H9 (cell line): ENCODE results near the gene SPRN. TPM values are rescaled to one million over a fixed set of nuclear protein-coding genes. Genes with fewer than 3 reads are reported as not detected.

Experiments used
- DNase-seq: peaks from one replicate; pipeline ENCODE4 v3.0.0-alpha.2; 2017
- H2AFZ ChIP-seq: one replicate; pipeline ENCODE4 v1.6.1; 2013; ENCODE audit warnings: mild to moderate bottlenecking, low read length, control low read depth, moderate library complexity
- H2AK5ac ChIP-seq: 2 replicates; pipeline ENCODE4 v1.6.1; 2013; ENCODE audit warnings: low read length, control low read depth, mixed read lengths; ENCODE audit not compliant: insufficient read length
- H2BK120ac ChIP-seq: one replicate; pipeline ENCODE4 v1.6.1; 2013; ENCODE audit warnings: low read depth, mild to moderate bottlenecking, low read length, control low read depth, inconsistent platforms; ENCODE audit not compliant: poor library complexity, severe bottlenecking
- H2BK12ac ChIP-seq: 2 replicates; pipeline ENCODE4 v1.6.1; 2013; ENCODE audit warnings: low read length, control low read depth, mixed read lengths, low read depth; ENCODE audit not compliant: insufficient read length
- H2BK15ac ChIP-seq: 2 replicates; pipeline ENCODE4 v1.6.1; 2013; ENCODE audit warnings: low read depth, low read length, control low read depth
- H2BK20ac ChIP-seq: one replicate; pipeline ENCODE4 v1.6.1; 2013; ENCODE audit warnings: low read depth, mild to moderate bottlenecking, low read length, control low read depth, inconsistent platforms; ENCODE audit not compliant: poor library complexity, severe bottlenecking
- H2BK5ac ChIP-seq: 2 replicates; pipeline ENCODE4 v1.6.1; 2013; ENCODE audit warnings: low read length, control low read depth, mixed read lengths; ENCODE audit not compliant: insufficient read length
- H3K14ac ChIP-seq: 2 replicates; pipeline ENCODE4 v1.6.1; 2013; ENCODE audit warnings: low read length, control low read depth; ENCODE audit not compliant: insufficient read depth
- H3K18ac ChIP-seq: 2 replicates; pipeline ENCODE4 v1.6.1; 2013; ENCODE audit warnings: low read depth, mild to moderate bottlenecking, mixed read lengths, low read length, control low read depth; ENCODE audit not compliant: insufficient read length
- H3K23ac ChIP-seq: 2 replicates; pipeline ENCODE4 v1.6.1; 2013; ENCODE audit warnings: low read length, control low read depth, mixed read lengths, low read depth; ENCODE audit not compliant: insufficient read length
- H3K23me2 ChIP-seq: 2 replicates; pipeline ENCODE4 v1.6.1; 2013; ENCODE audit warnings: low read depth, mild to moderate bottlenecking, mixed read lengths, low read length, control low read depth; ENCODE audit not compliant: insufficient read length, poor library complexity, severe bottlenecking
- H3K27ac ChIP-seq: 2 replicates; pipeline ENCODE4 v1.5.1; 2013; ENCODE audit warnings: low read length, control low read depth, mixed read lengths, low read depth; ENCODE audit not compliant: insufficient read length
- H3K27me3 ChIP-seq: 2 replicates; pipeline ENCODE4 v1.6.1; 2013; ENCODE audit warnings: low read length, control low read depth, inconsistent platforms; ENCODE audit not compliant: insufficient read depth
- H3K4ac ChIP-seq: 2 replicates; pipeline ENCODE4 v1.6.1; 2013; ENCODE audit warnings: low read depth, mild to moderate bottlenecking, control low read depth, inconsistent platforms, low read length, moderate library complexity
- H3K4me1 ChIP-seq: 2 replicates; pipeline ENCODE4 v1.6.1; 2013; ENCODE audit warnings: low read length, control low read depth, inconsistent platforms; ENCODE audit not compliant: insufficient read depth
- H3K4me2 ChIP-seq: 2 replicates; pipeline ENCODE4 v1.6.1; 2013; ENCODE audit warnings: low read length, control low read depth, mixed read lengths; ENCODE audit not compliant: insufficient read length, insufficient read depth
- H3K56ac ChIP-seq: 2 replicates; pipeline ENCODE4 v1.6.1; 2013; ENCODE audit warnings: low read depth, mild to moderate bottlenecking, mixed read lengths, low read length, control low read depth; ENCODE audit not compliant: insufficient read length
- H3K79me1 ChIP-seq: 2 replicates; pipeline ENCODE4 v1.6.1; 2013; ENCODE audit warnings: low read depth, mild to moderate bottlenecking, moderate library complexity, low read length, control low read depth, inconsistent platforms; ENCODE audit not compliant: insufficient read depth, poor library complexity, severe bottlenecking
- H3K79me2 ChIP-seq: 2 replicates; pipeline ENCODE4 v1.6.1; 2013; ENCODE audit warnings: low read length, control low read depth, inconsistent platforms; ENCODE audit not compliant: insufficient read depth
- H3K9ac ChIP-seq: 2 replicates; pipeline ENCODE4 v1.6.1; 2013; ENCODE audit warnings: low read length, control low read depth, mixed read lengths; ENCODE audit not compliant: insufficient read length; ENCODE audit errors: extremely low read depth
- H3K9me3 ChIP-seq: one replicate; pipeline ENCODE4 v1.6.1; 2013; ENCODE audit warnings: low read depth, low read length, inconsistent platforms; ENCODE audit not compliant: control insufficient read depth
- H3T11ph ChIP-seq: one replicate; pipeline ENCODE4 v1.6.1; 2013; ENCODE audit warnings: mild to moderate bottlenecking, low read length, control low read depth, inconsistent platforms
- H4K20me1 ChIP-seq: one replicate; pipeline ENCODE4 v1.6.1; 2013; ENCODE audit not compliant: control insufficient read depth, insufficient read length, insufficient read depth
- H4K5ac ChIP-seq: 2 replicates; pipeline ENCODE4 v1.6.1; 2013; ENCODE audit warnings: low read depth, mild to moderate bottlenecking, mixed read lengths, low read length, control low read depth; ENCODE audit not compliant: insufficient read length
- H4K8ac ChIP-seq: replicated peaks from 2 replicates; pipeline ENCODE4 v1.6.1; 2013; ENCODE audit warnings: low read length, control low read depth, mixed read lengths, low read depth; ENCODE audit not compliant: insufficient read length
- H4K91ac ChIP-seq: 2 replicates; pipeline ENCODE4 v1.6.1; 2013; ENCODE audit warnings: low read depth, mild to moderate bottlenecking, moderate library complexity, mixed read lengths, low read length, control low read depth; ENCODE audit not compliant: insufficient read length
- H3K27ac Mint-ChIP-seq, 3 experiments: 2 replicates in 2 of 3; 3 replicates in 1 of 3; pipeline ENCODE4 v1.8.0; 2020 to 2021; ENCODE audit warnings: mixed read lengths in 3 of 3, mild to moderate bottlenecking in 1 of 3, moderate library complexity in 1 of 3
- H3K27me3 Mint-ChIP-seq: 2 replicates; pipeline ENCODE4 v1.8.0; 2021; ENCODE audit warnings: low read depth, mild to moderate bottlenecking, moderate library complexity, mixed read lengths
- H3K36me3 Mint-ChIP-seq, 3 experiments: 2 replicates in 2 of 3; 3 replicates in 1 of 3; pipeline ENCODE4 v1.8.0; 2020 to 2021; ENCODE audit warnings: low read depth in 3 of 3, mixed read lengths in 3 of 3; ENCODE audit not compliant: insufficient read depth in 1 of 3
- H3K4me1 Mint-ChIP-seq, 2 experiments: 2 replicates each; pipeline ENCODE4 v1.8.0; 2020; ENCODE audit warnings: mixed read lengths in 2 of 2
- H3K4me3 Mint-ChIP-seq, 2 experiments: 2 replicates in 1 of 2; 3 replicates in 1 of 2; pipeline ENCODE4 v1.8.0; 2020 to 2021; ENCODE audit warnings: mild to moderate bottlenecking in 2 of 2, mixed read lengths in 2 of 2, moderate library complexity in 1 of 2
- H3K9me3 Mint-ChIP-seq, 2 experiments: 2 replicates in 1 of 2; 3 replicates in 1 of 2; pipeline ENCODE4 v1.8.0; 2020; ENCODE audit warnings: mild to moderate bottlenecking in 2 of 2, mixed read lengths in 2 of 2, moderate library complexity in 1 of 2
- WGBS: extraction: QIAGEN DNeasy Blood & Tissue Kit; methylation state at CpG from one replicate; pipeline ENCODE4 v1.1.7; 2013; ENCODE audit warnings: missing lambda C conversion rate, low lambda C conversion rate, mixed read lengths; ENCODE audit not compliant: insufficient read length; ENCODE audit errors: extremely low coverage; 5-methylcytosine and 5-hydroxymethylcytosine counted together
- total RNA-seq: library from RNA; stranded (reverse); gene quantifications from 2 replicates; pipeline ENCODE4 v1.2.1, GENCODE V29; 2021
- TF ChIP-seq, protein P1 (sequence below): fragments of 200-600 bp; sonication (generic); conservative IDR thresholded peaks from 3 replicates; pipeline ENCODE4 v1.8.0; 2021; ENCODE audit warnings: antibody characterized with exemption, mild to moderate bottlenecking

Gene SPRN
- total RNA-seq, 1 experiment from 2014 or later = 0.42 TPM

DNA sequence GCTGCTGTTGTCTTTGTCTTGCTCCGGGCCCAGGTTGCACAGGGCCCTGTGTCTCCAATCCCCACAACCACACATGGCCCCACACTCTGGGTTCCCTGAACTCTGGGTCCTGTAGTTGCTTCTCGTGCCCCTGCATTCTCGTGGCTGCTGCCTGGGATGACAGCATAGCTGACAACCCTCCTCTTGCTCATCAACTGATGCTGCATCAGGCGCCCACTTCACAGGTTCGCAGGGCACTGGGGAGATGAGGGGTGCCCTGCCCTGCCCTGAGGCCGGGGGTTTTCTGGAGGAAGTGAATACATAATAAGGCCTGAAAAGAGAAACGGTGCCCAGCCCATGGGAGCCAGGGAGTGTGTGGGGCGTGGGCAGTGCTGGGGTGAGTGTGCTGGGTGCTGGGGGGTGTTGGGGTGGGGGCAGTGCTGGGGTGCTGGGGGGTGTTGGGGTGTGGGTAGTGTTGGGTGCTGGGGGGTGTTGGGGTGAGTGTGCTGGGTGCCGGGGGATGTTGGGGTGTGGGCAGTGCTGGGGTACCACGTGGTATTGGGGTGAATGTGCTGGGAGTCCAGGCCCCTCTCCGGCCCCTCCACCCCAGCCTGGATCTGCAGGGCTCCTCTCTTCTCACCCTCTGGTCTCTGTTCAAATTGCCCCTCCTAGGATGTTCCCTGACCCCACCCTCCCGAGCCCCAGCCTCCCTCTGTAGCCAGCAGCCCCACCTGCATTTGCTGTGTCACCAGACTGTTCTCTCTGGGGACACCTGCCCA, 32.5 kb downstream of the SPRN start:
- H3K4me1 ChIP-seq = no peaks in the 10 kb centered on the region
- H2AK5ac ChIP-seq = no peak overlapping the region
- H3K23ac ChIP-seq = no peak overlapping the region
- H3K4me2 ChIP-seq = no peak overlapping the region
- TF ChIP-seq, protein P1, sequence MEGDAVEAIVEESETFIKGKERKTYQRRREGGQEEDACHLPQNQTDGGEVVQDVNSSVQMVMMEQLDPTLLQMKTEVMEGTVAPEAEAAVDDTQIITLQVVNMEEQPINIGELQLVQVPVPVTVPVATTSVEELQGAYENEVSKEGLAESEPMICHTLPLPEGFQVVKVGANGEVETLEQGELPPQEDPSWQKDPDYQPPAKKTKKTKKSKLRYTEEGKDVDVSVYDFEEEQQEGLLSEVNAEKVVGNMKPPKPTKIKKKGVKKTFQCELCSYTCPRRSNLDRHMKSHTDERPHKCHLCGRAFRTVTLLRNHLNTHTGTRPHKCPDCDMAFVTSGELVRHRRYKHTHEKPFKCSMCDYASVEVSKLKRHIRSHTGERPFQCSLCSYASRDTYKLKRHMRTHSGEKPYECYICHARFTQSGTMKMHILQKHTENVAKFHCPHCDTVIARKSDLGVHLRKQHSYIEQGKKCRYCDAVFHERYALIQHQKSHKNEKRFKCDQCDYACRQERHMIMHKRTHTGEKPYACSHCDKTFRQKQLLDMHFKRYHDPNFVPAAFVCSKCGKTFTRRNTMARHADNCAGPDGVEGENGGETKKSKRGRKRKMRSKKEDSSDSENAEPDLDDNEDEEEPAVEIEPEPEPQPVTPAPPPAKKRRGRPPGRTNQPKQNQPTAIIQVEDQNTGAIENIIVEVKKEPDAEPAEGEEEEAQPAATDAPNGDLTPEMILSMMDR = no peak
- peaks cover 9 to 12% of the 10 kb centered on the region in 2 experiments for H3K4me1 Mint-ChIP-seq
- no peak overlapping the region for H4K5ac ChIP-seq
- H2BK15ac ChIP-seq = no peak overlapping the region
- H3K4ac ChIP-seq = no peak overlapping the region
- H3K27me3 ChIP-seq = no peaks in the 10 kb centered on the region
- H3K9ac ChIP-seq = no peak overlapping the region
- H2BK12ac ChIP-seq = no peak overlapping the region
- H4K20me1 ChIP-seq = no peaks in the 10 kb centered on the region
- DNase-seq = no peak
- H3K56ac ChIP-seq = no peak overlapping the region
- H2BK5ac ChIP-seq = no peak overlapping the region
- no peak overlapping the region for H3K27ac ChIP-seq
- H3K9me3 Mint-ChIP-seq = no peaks in the 10 kb centered on the region; a peak in 1 of 5 replicates
- H3K27me3 Mint-ChIP-seq = no peaks in the 10 kb centered on the region
- H3K36me3 Mint-ChIP-seq = peaks cover 11 to 14% (median 13%) of the 10 kb centered on the region in 3 experiments
- H2BK120ac ChIP-seq = no peak overlapping the region
- H2BK20ac ChIP-seq = no peak overlapping the region
- peaks cover 4% of the 10 kb centered on the region for H3K79me1 ChIP-seq
- H3K14ac ChIP-seq = no peak overlapping the region; the same call in 1 of the 2 replicates
- H4K91ac ChIP-seq = no peak overlapping the region
- H3K23me2 ChIP-seq = peaks cover 5% of the 10 kb centered on the region
- H3K4me3 Mint-ChIP-seq = no peak overlapping the region
- no peak overlapping the region for H3K18ac ChIP-seq
- WGBS = no CpG with 5 or more reads among the region's 12 CpGs
- H3K27ac Mint-ChIP-seq = no peak overlapping the region
- no peak overlapping the region for H4K8ac ChIP-seq
- H3K79me2 ChIP-seq = peaks cover 3% of the 10 kb centered on the region; the same call in 1 of the 2 replicates
- H3K9me3 ChIP-seq = no peaks in the 10 kb centered on the region
- no peak overlapping the region for H3T11ph ChIP-seq
- no peak overlapping the region for H2AFZ ChIP-seq
